ENCODE results near the gene SPATC1L.

GRCh38 chr21:46126309-46127238 lies 57.7 kb downstream of the SPATC1L start:
- TF ChIP-seq POLR2AphosphoS5 (IDR thresholded peaks at IDR 0.05) (no peak), CTCF (IDR thresholded peaks at IDR 0.05) (no peak), POLR2A (IDR thresholded peaks at IDR 0.05; ENCODE audit: low read depth) (no peak), EP300 (IDR thresholded peaks at IDR 0.05) (no peak)
